GM18526 (cell line): ENCODE results near the gene COL6A2.

Experiments used
- POLR2A ChIP-seq: IDR thresholded peaks from 3 replicates; pipeline ENCODE4 v1.6.1; 2011; ENCODE audit not compliant: insufficient read length; ENCODE audit errors: extremely low read depth

Gene COL6A2

GRCh38 chr21:46081862-46082712 lies 15.8 kb upstream of the COL6A2 start:
- no peak for TF ChIP-seq POLR2A

GRCh38 chr21:46082713-46082962 lies 15.3 kb upstream of the COL6A2 start:
- TF ChIP-seq POLR2A, result no peak

GRCh38 chr21:46082963-46083790 lies 14.7 kb upstream of the COL6A2 start:
- TF ChIP-seq POLR2A, result no peak

GRCh38 chr21:46083791-46084561 lies 13.9 kb upstream of the COL6A2 start:
- TF ChIP-seq POLR2A, result no peak

- no peak for TF ChIP-seq POLR2A
These were observed 13.2 kb upstream of the COL6A2 start for GRCh38 chr21:46084709-46085108.

- no peak for TF ChIP-seq POLR2A
These were observed 10.3 kb upstream of the COL6A2 start for GRCh38 chr21:46087641-46088040.

GRCh38 chr21:46088189-46088588 lies 9.7 kb upstream of the COL6A2 start:
- TF ChIP-seq POLR2A, result no peak

GRCh38 chr21:46089285-46089684 lies 8.6 kb upstream of the COL6A2 start:
- TF ChIP-seq POLR2A, result no peak

- TF ChIP-seq POLR2A, result no peak
These were observed 6.8 kb upstream of the COL6A2 start for GRCh38 chr21:46091118-46091517.

GRCh38 chr21:46091631-46092025 lies 6.3 kb upstream of the COL6A2 start:
- no peak for TF ChIP-seq POLR2A

- TF ChIP-seq POLR2A, result no peak
These were observed 5.7 kb upstream of the COL6A2 start for GRCh38 chr21:46092026-46092764.

GRCh38 chr21:46092811-46093667 lies 4.9 kb upstream of the COL6A2 start:
- TF ChIP-seq POLR2A, result no peak

- no peak for TF ChIP-seq POLR2A
These were observed 4.1 kb upstream of the COL6A2 start for GRCh38 chr21:46093668-46094400.

- no peak for TF ChIP-seq POLR2A
These were observed 3.4 kb upstream of the COL6A2 start for GRCh38 chr21:46094401-46095082.
